Measurements from ENCODE around the gene HOXA3. TPM values are rescaled to one million over a fixed set of nuclear protein-coding genes. Genes with fewer than 3 reads are reported as not detected.

HOXA3 gene
- total RNA-seq, 1 donor from 2014 or later: not detected

- Mint-ChIP-seq H3K27ac (ENCODE audit: unreplicated experiment) (no peak overlapping the region), H3K4me3 (ENCODE audit: unreplicated experiment) (peak overlapping the region; percentile 23), H3K9me3 (ENCODE audit: unreplicated experiment) (peaks cover 11% of the 10 kb centered on the region), H3K4me1 (ENCODE audit: low read depth, unreplicated experiment) (peaks cover 2% of the 10 kb centered on the region), H3K36me3 (ENCODE audit: unreplicated experiment) (peaks cover 4% of the 10 kb centered on the region), H3K27me3 (ENCODE audit: unreplicated experiment) (peaks cover 64% of the 10 kb centered on the region)
- no peak for TF ChIP-seq CTCF (IDR thresholded peaks at IDR 0.05; ENCODE audit: partially characterized antibody, unreplicated experiment)
- DNase-seq: no peak
Measured at GRCh38 chr7:27152816-27153442, 546 bp upstream of the HOXA3 start.

GRCh38 chr7:27151341-27151930 is 947 bp downstream of the HOXA3 start:
- H3K27ac Mint-ChIP-seq (ENCODE audit: unreplicated experiment): no peak overlapping the region
- H3K27me3 Mint-ChIP-seq (ENCODE audit: unreplicated experiment): peaks cover 60% of the 10 kb centered on the region
- DNase-seq: no peak
- peaks cover 1% of the 10 kb centered on the region for H3K4me1 Mint-ChIP-seq (ENCODE audit: low read depth, unreplicated experiment)
- peaks cover 12% of the 10 kb centered on the region for H3K36me3 Mint-ChIP-seq (ENCODE audit: unreplicated experiment)
- peak overlapping the region; percentile 77 for H3K4me3 Mint-ChIP-seq (ENCODE audit: unreplicated experiment)
- no peak for TF ChIP-seq CTCF (IDR thresholded peaks at IDR 0.05; ENCODE audit: partially characterized antibody, unreplicated experiment)
- H3K9me3 Mint-ChIP-seq (ENCODE audit: unreplicated experiment): peaks cover 11% of the 10 kb centered on the region

- Mint-ChIP-seq H3K4me1 (ENCODE audit: low read depth, unreplicated experiment) (no peaks in the 10 kb centered on the region), H3K4me3 (ENCODE audit: unreplicated experiment) (peak overlapping the region; percentile 77)
- DNase-seq: peak; percentile 85
Measured at GRCh38 chr7:27150568-27151340, 1.6 kb downstream of the HOXA3 start.

GRCh38 chr7:27149842-27150567 is 2.4 kb downstream of the HOXA3 start:
- no peak for TF ChIP-seq CTCF (IDR thresholded peaks at IDR 0.05; ENCODE audit: partially characterized antibody, unreplicated experiment)
- DNase-seq: no peak
- H3K27me3 Mint-ChIP-seq (ENCODE audit: unreplicated experiment): peaks cover 61% of the 10 kb centered on the region
- peaks cover 17% of the 10 kb centered on the region for H3K36me3 Mint-ChIP-seq (ENCODE audit: unreplicated experiment)
- no peak overlapping the region for H3K4me3 Mint-ChIP-seq (ENCODE audit: unreplicated experiment)
- H3K9me3 Mint-ChIP-seq (ENCODE audit: unreplicated experiment): peaks cover 10% of the 10 kb centered on the region
- H3K4me1 Mint-ChIP-seq (ENCODE audit: low read depth, unreplicated experiment): no peaks in the 10 kb centered on the region
- H3K27ac Mint-ChIP-seq (ENCODE audit: unreplicated experiment): no peak overlapping the region

More at GRCh38 chr7:27150568-27151340, 1.6 kb downstream of the HOXA3 start:
- Mint-ChIP-seq H3K27ac (ENCODE audit: unreplicated experiment) (no peak overlapping the region), H3K9me3 (ENCODE audit: unreplicated experiment) (peaks cover 12% of the 10 kb centered on the region), H3K36me3 (ENCODE audit: unreplicated experiment) (peaks cover 17% of the 10 kb centered on the region), H3K27me3 (ENCODE audit: unreplicated experiment) (peaks cover 62% of the 10 kb centered on the region)
- peak; percentile 88 for TF ChIP-seq CTCF (IDR thresholded peaks at IDR 0.05; ENCODE audit: partially characterized antibody, unreplicated experiment)
